K562 (cell line): Measurements from ENCODE around the gene LRCH1. TPM values are rescaled to one million over a fixed set of nuclear protein-coding genes. Genes with fewer than 3 reads are reported as not detected.

Experiments
- ARNT ChIP-seq, 2 experiments: fragments of 450-650 bp; IDR thresholded peaks; 2 replicates each; pipeline ENCODE4 v1.6.1; 2016; ENCODE audit warnings: mild to moderate bottlenecking in 1 of 2
- CEBPZ ChIP-seq: fragments of 150-350 bp; IDR thresholded peaks from 2 replicates; pipeline ENCODE4 v1.6.1; 2014; ENCODE audit warnings: low read depth, mild to moderate bottlenecking, low read length, borderline replicate concordance
- CHD4 ChIP-seq: fragments of 200-600 bp; sonication (generic); IDR thresholded peaks from 3 replicates; pipeline ENCODE4 v1.6.1; 2012; ENCODE audit warnings: low read depth, mild to moderate bottlenecking, mixed read lengths, low read length, inconsistent platforms; ENCODE audit not compliant: insufficient read depth, insufficient replicate concordance, poor library complexity, severe bottlenecking
- CXXC5 ChIP-seq: fragments of 250-450 bp; sonication (Bioruptor Pico); IDR thresholded peaks from 2 replicates; pipeline ENCODE4 v1.8.0; 2022; ENCODE audit warnings: inconsistent platforms, mild to moderate bottlenecking, moderate library complexity
- E2F6 ChIP-seq, 2 experiments: IDR thresholded peaks; 2 replicates each; pipeline ENCODE4 v1.6.1; 2011; ENCODE audit warnings: borderline replicate concordance in 1 of 2, control low read depth in 1 of 2, low read depth in 1 of 2, low read length in 1 of 2, mild to moderate bottlenecking in 1 of 2, mixed read lengths in 1 of 2, moderate library complexity in 1 of 2; ENCODE audit not compliant: insufficient read depth in 1 of 2, insufficient read length in 1 of 2, poor library complexity in 1 of 2, severe bottlenecking in 1 of 2; ENCODE audit errors: extremely low read depth in 1 of 2
- HMGN3 ChIP-seq: IDR thresholded peaks from 2 replicates; pipeline ENCODE4 v1.6.1; 2011; ENCODE audit warnings: borderline replicate concordance, low read depth, mild to moderate bottlenecking, mixed read lengths, low read length; ENCODE audit not compliant: insufficient read length; ENCODE audit errors: extremely low read depth
- MEIS2 ChIP-seq: fragments of 450-650 bp; IDR thresholded peaks from 2 replicates; pipeline ENCODE4 v1.6.1; 2014; ENCODE audit warnings: mild to moderate bottlenecking; ENCODE audit not compliant: partially characterized antibody
- NR1H2 ChIP-seq: sonication (generic); formaldehyde crosslinking; IDR thresholded peaks from 2 replicates; pipeline ENCODE4 v1.4.0; 2020; ENCODE audit warnings: mild to moderate bottlenecking, missing genetic modification reagents
- SIN3B ChIP-seq: fragments of 450-650 bp; IDR thresholded peaks from 2 replicates; pipeline ENCODE4 v1.6.1; 2017; ENCODE audit warnings: low read depth, mild to moderate bottlenecking, moderate library complexity
- SRSF1 ChIP-seq: fragments of 200-400 bp; formaldehyde crosslinking; IDR thresholded peaks from 2 replicates; pipeline ENCODE4 v1.6.1; 2017; ENCODE audit warnings: mild to moderate bottlenecking, low read depth, low read length, moderate library complexity
- TAF15 ChIP-seq: fragments of 200-400 bp; formaldehyde crosslinking; IDR thresholded peaks from 2 replicates; pipeline ENCODE4 v1.6.1; 2017; ENCODE audit warnings: mild to moderate bottlenecking, low read depth, low read length, moderate library complexity
- TBP ChIP-seq: optimal IDR thresholded peaks from 2 replicates; pipeline ENCODE3; 2011; ENCODE audit warnings: low read depth, low read length, improper control_type of control experiment
- TFAM ChIP-seq: fragments of 250-450 bp; sonication (Bioruptor Pico); conservative IDR thresholded peaks from 2 replicates; pipeline ENCODE4 v1.5.0; 2021; ENCODE audit warnings: mild to moderate bottlenecking, moderate library complexity
- ZBTB2 ChIP-seq: fragments of 450-650 bp; IDR thresholded peaks from 2 replicates; pipeline ENCODE4 v1.6.1; 2016; ENCODE audit warnings: antibody characterized with exemption
- ZNF347 ChIP-seq: fragments of 450-650 bp; formaldehyde crosslinking; IDR thresholded peaks from 2 replicates; pipeline ENCODE4 v1.4.0; 2020; ENCODE audit warnings: low read depth, mild to moderate bottlenecking, moderate library complexity
- ZNF592 ChIP-seq: fragments of 450-650 bp; IDR thresholded peaks from 2 replicates; pipeline ENCODE4 v1.6.1; 2017; ENCODE audit warnings: antibody characterized with exemption, mild to moderate bottlenecking
- polyA plus RNA-seq, 8 experiments: library from polyadenylated mRNA; depleted of rRNA in 4 of 8; stranded (reverse) in 5 of 8; unstranded in 3 of 8; fragments of >200 nt; fragmentation: Nextera tagmentation in 2 of 8; fragmentation: Illumina TruSeq in 1 of 8; extraction: Ambion mirVana in 2 of 8; extraction: Trizol in 1 of 8; gene quantifications; 2 replicates each; pipeline versions ENCODE4 v1.2.1 to v1.2.3, GENCODE V29; 2011 to 2014; ENCODE audit warnings: inconsistent platforms in 1 of 8, missing spikeins in 1 of 8
- total RNA-seq, 7 experiments: library from RNA; depleted of rRNA in 6 of 7; stranded (reverse); fragments of >200 nt in 6 of 7; fragmentation: Illumina TruSeq in 2 of 7; extraction: Trizol in 2 of 7; gene quantifications; 2 replicates each; pipeline versions ENCODE4 v1.2.1 to v1.2.3, GENCODE V29; 2011 to 2021; ENCODE audit warnings: low replicate concordance in 1 of 7

Gene LRCH1
- total and polyA plus RNA-seq, 9 of the 15 experiments (the other 6 are each of a cell fraction or from before 2014, with no cell fraction given), result 1.1 to 6.8 (median 3.7) TPM

- no peak for TF ChIP-seq SRSF1
- TF ChIP-seq MEIS2, result no peak
- TF ChIP-seq ZNF592, result no peak
- no peak for TF ChIP-seq ARNT (IDR thresholded peaks at IDR 0.05)
- no peak for TF ChIP-seq TAF15
- no peak for TF ChIP-seq SIN3B
- peak in 1 of 2 experiments; percentile 53 for TF ChIP-seq E2F6 (IDR thresholded peaks at IDR 0.05; ENCODE audit: borderline replicate concordance in 1 of 2, extremely low read depth in 1 of 2, insufficient read depth in 1 of 2, insufficient read length in 1 of 2, low read depth in 1 of 2, low read length in 1 of 2, poor library complexity in 1 of 2, severe bottlenecking in 1 of 2)
- TF ChIP-seq HMGN3, result peak; percentile 17
- TF ChIP-seq CXXC5 (CRISPR knock-in tag), result peak; percentile 38; the same call in 1 of the 2 replicates
- TF ChIP-seq CHD4, result no peak
- no peak for TF ChIP-seq ZNF347 (CRISPR knock-in tag)
- no peak for TF ChIP-seq TBP
- no peak for TF ChIP-seq CEBPZ
- no peak for TF ChIP-seq NR1H2 (CRISPR knock-in tag)
- TF ChIP-seq TFAM (CRISPR knock-in tag), result no peak
- no peak for TF ChIP-seq ZBTB2
These were observed at the start of gene LRCH1 (continued) for GRCh38 chr13:46552889-46553520.
